Upper lobe of right lung (tissue), 1 donor: ENCODE results near the gene ZNF260. TPM values are rescaled to one million over a fixed set of nuclear protein-coding genes. Genes with fewer than 3 reads are reported as not detected.

ENCODE experiments used
- ATAC-seq: fragments of 200-7000 bp; cut with Tn5 transposase; one replicate; pipeline ENCODE4 v1.9.1; 2020; ENCODE audit warnings: mild to moderate bottlenecking, moderate library complexity
- DNase-seq: peaks from one replicate; pipeline ENCODE4 v3.0.0-alpha.2; 2020
- H3K27ac ChIP-seq: fragments of 200-600 bp; one replicate; pipeline ENCODE4 v1.8.0; 2022
- H3K27me3 ChIP-seq: fragments of 200-600 bp; one replicate; pipeline ENCODE4 v1.8.0; 2022; ENCODE audit warnings: mild to moderate bottlenecking
- H3K36me3 ChIP-seq: fragments of 200-600 bp; one replicate; pipeline ENCODE4 v1.8.0; 2022
- H3K4me1 ChIP-seq: fragments of 200-600 bp; one replicate; pipeline ENCODE4 v1.8.0; 2022
- H3K4me3 ChIP-seq: fragments of 200-600 bp; one replicate; pipeline ENCODE4 v1.8.0; 2022; ENCODE audit warnings: mild to moderate bottlenecking
- H3K9me3 ChIP-seq: fragments of 200-600 bp; one replicate; pipeline ENCODE4 v1.8.0; 2022
- CTCF ChIP-seq: fragments of 200-600 bp; IDR thresholded peaks from one replicate; pipeline ENCODE4 v1.8.0; 2022; ENCODE audit warnings: antibody characterized with exemption
- intact Hi-C: fragments of 100-400 bp; cut with DNase I; formaldehyde crosslinking; loops from one replicate; pipeline ENCODE4 v1.11.0; 2022
- total RNA-seq: library from RNA; stranded (reverse); fragmentation: NEBNext Ultra II Directional; extraction: Animal tissue kit (Norgen Biotek cat#: 25700); gene quantifications from one replicate; pipeline ENCODE4 v1.2.1, GENCODE V29; 2021
- donor health status: DM: no; HTN: yes; CAD: no; lungs with severe emphysema.

ZNF260 gene
- total RNA-seq, 1 donor from 2014 or later, result 10.5 TPM

GRCh38 chr19:36573020-36573894 lies 45.2 kb upstream of the ZNF260 start, which contains the start of gene ZNF529:
ZNF529 (minus strand) TSS chr19:36573292; CDS start chr19:36572346, 946 bp downstream.
- no peaks in the 10 kb centered on the region for H3K27me3 ChIP-seq
- intact Hi-C loops, result no loop called here
- peaks cover 19% of the 10 kb centered on the region for H3K4me1 ChIP-seq
- peak within 1 kb of the TSS; percentile 85 for H3K27ac ChIP-seq
- peak within 1 kb of the TSS; percentile 90 for H3K4me3 ChIP-seq
- peaks cover 6% of the 10 kb centered on the region for H3K9me3 ChIP-seq
- TF ChIP-seq CTCF, result no peak
- peak; percentile 93 for DNase-seq
- peaks cover 12% of the 10 kb centered on the region for H3K36me3 ChIP-seq
- peak; percentile 99 for ATAC-seq

GRCh38 chr19:36572593-36573019 lies 44.5 kb upstream of the ZNF260 start:
- no peaks in the 10 kb centered on the region for H3K27me3 ChIP-seq
- no peak for DNase-seq
- H3K27ac ChIP-seq, result peak overlapping the region; percentile 85
- H3K36me3 ChIP-seq, result peaks cover 8% of the 10 kb centered on the region
- peaks cover 19% of the 10 kb centered on the region for H3K4me1 ChIP-seq
- no peak for ATAC-seq
- intact Hi-C loops, result no loop called here
- TF ChIP-seq CTCF, result no peak
- peak overlapping the region; percentile 90 for H3K4me3 ChIP-seq
- H3K9me3 ChIP-seq, result peaks cover 12% of the 10 kb centered on the region

GRCh38 chr19:36564391-36564790 lies 36.3 kb upstream of the ZNF260 start:
- no peak overlapping the region for H3K4me3 ChIP-seq
- TF ChIP-seq CTCF, result no peak
- H3K36me3 ChIP-seq, result peaks cover 5% of the 10 kb centered on the region
- no peaks in the 10 kb centered on the region for H3K27me3 ChIP-seq
- DNase-seq (no peak), ATAC-seq (no peak)
- no peak overlapping the region for H3K27ac ChIP-seq
- peaks cover 88% of the 10 kb centered on the region for H3K9me3 ChIP-seq
- H3K4me1 ChIP-seq, result no peaks in the 10 kb centered on the region
- intact Hi-C loops, result no loop called here

GRCh38 chr19:36547001-36547732 lies 19.1 kb upstream of the ZNF260 start:
- H3K36me3 ChIP-seq, result peaks cover 38% of the 10 kb centered on the region
- peaks cover 98% of the 10 kb centered on the region for H3K9me3 ChIP-seq
- no peak overlapping the region for H3K27ac ChIP-seq
- no peak for ATAC-seq
- no peak overlapping the region for H3K4me3 ChIP-seq
- DNase-seq, result no peak
- H3K4me1 ChIP-seq, result no peaks in the 10 kb centered on the region
- no peaks in the 10 kb centered on the region for H3K27me3 ChIP-seq
- TF ChIP-seq CTCF, result no peak
- intact Hi-C loops, result no loop called here

GRCh38 chr19:36528921-36529518 lies 949 bp upstream of the ZNF260 start:
- Histone ChIP-seq H3K4me1 (peaks cover 6% of the 10 kb centered on the region), H3K27me3 (no peaks in the 10 kb centered on the region), H3K4me3 (peak overlapping the region; percentile 68), H3K9me3 (peaks cover 23% of the 10 kb centered on the region), H3K36me3 (no peaks in the 10 kb centered on the region), H3K27ac (peak overlapping the region; percentile 90)
- DNase-seq (no peak), ATAC-seq (peak; percentile 35)
- TF ChIP-seq CTCF, result no peak
- intact Hi-C loops, result no loop called here
